H7 (cell line): ENCODE measurements around the gene ATP10D. TPM values are rescaled to one million over a fixed set of nuclear protein-coding genes. Genes with fewer than 3 reads are reported as not detected.

Experiments
- DNase-seq: peaks from one replicate; pipeline ENCODE4 v3.0.0; 2012
- H3K27me3 ChIP-seq: 2 replicates; pipeline ENCODE4 v1.6.0; 2011; ENCODE audit warnings: mild to moderate bottlenecking, low read length; ENCODE audit not compliant: control insufficient read depth, insufficient read depth
- H3K36me3 ChIP-seq: replicated peaks from 2 replicates; pipeline ENCODE4 v1.5.1; 2011; ENCODE audit warnings: low read length; ENCODE audit not compliant: control insufficient read depth, insufficient read depth
- H3K4me3 ChIP-seq: 2 replicates; pipeline ENCODE4 v1.5.1; 2011; ENCODE audit warnings: low read depth, mild to moderate bottlenecking, control low read depth, low read length, moderate library complexity; ENCODE audit not compliant: insufficient read depth
- total RNA-seq: library from RNA; depleted of rRNA; stranded (reverse); fragments of >200 nt; shearing (Covaris generic); gene quantifications from 2 replicates; pipeline ENCODE4 v1.2.3, GENCODE V29; 2014; rRNA removed

Gene ATP10D
- total RNA-seq, 1 experiment from 2014 or later: 0.66 TPM

DNA sequence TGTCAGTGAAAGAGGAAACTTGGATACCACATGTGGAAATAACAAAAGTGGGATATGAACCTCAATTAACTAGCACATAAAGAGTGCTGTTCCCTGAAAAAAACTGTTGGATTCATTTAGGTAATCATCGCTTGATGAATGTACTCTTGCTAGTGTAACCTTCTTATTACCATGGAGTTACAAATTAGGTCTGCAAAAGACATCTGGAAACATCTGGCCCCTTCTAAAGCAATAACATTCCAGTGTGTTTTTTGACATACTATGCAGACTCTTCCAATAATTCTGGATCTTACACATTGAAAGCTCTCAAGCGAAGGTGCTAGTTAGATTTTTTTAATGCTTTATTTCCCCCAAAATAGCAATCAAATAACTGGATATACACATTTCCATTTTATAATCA lies 134.6 kb downstream of the ATP10D start:
- no peak for DNase-seq
- Histone ChIP-seq H3K27me3 (no peaks in the 10 kb centered on the region), H3K36me3 (no peaks in the 10 kb centered on the region)

GRCh38 chr4:47621181-47621580 lies 136.1 kb downstream of the ATP10D start:
- DNase-seq: no peak
- Histone ChIP-seq H3K4me3 (no peak overlapping the region), H3K27me3 (no peaks in the 10 kb centered on the region), H3K36me3 (no peaks in the 10 kb centered on the region)

More for the DNA sequence above, 134.6 kb downstream of the ATP10D start:
- no peak overlapping the region for H3K4me3 ChIP-seq

DNA sequence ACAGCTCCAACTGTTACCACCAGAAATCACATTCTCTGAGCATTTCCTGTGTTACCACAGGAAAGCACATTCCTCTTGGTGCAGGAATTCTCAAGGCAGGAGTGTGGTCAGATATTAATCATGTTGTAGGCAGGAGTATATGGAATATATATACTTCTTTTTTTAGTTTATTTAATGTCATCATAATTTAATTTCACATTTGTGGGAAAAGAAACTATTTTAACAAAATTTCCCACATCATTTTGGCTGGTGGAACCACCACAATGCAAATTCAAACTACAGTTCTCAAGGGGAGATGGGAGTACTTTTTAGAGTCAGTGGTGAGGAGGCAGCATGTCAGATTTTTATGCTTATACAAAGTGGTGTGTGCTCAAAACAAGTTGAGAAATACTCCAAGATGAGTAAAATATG lies 139.0 kb downstream of the ATP10D start:
- Histone ChIP-seq H3K27me3 (no peaks in the 10 kb centered on the region), H3K36me3 (no peaks in the 10 kb centered on the region), H3K4me3 (no peak overlapping the region)
- no peak for DNase-seq

GRCh38 chr4:47631161-47631560 lies 146.1 kb downstream of the ATP10D start:
- no peak overlapping the region for H3K4me3 ChIP-seq
- no peaks in the 10 kb centered on the region for H3K27me3 ChIP-seq
- no peaks in the 10 kb centered on the region for H3K36me3 ChIP-seq
- DNase-seq: no peak

DNA sequence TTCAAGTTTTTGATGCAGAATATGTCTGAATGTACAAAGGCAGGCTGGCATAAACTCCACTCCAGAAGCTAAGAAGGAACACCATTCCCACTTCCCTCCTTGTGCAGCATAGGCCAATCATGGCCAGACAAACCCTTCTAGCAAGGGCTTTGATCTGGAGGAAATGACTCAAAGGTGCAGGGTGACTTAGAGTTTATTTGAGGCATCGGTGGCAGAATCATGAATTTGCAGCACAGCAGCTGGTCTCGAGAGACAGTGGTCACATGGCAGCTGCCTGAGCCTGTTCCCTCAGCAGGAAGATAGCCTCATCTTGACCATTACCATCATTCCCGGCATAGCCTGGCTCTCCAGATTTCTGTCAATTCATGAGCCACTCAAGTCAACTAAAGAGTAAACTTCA lies 154.5 kb downstream of the ATP10D start:
- Histone ChIP-seq H3K27me3 (no peaks in the 10 kb centered on the region), H3K36me3 (no peaks in the 10 kb centered on the region), H3K4me3 (no peak overlapping the region)
- DNase-seq: no peak

DNA sequence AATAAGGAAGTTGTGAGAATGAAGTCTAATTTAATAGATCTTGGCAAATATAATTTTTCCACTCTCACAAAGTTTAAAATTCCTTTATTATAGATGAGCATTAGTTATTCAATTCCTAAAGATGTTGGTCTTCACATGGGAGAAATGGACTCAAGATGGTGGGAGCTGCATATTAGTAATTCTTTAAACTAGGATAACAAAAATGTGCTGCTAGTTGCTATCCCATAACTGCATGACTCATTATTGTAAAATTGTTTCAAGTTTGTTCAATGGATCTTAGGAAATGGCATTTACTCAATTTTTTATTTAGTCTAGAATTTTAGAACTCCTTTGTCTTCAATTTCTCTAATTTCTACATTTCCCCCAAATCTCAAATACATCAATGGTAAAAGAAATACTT lies 155.8 kb downstream of the ATP10D start:
- H3K36me3 ChIP-seq: no peaks in the 10 kb centered on the region
- no peaks in the 10 kb centered on the region for H3K27me3 ChIP-seq
- H3K4me3 ChIP-seq: no peak overlapping the region
- DNase-seq: no peak

DNA sequence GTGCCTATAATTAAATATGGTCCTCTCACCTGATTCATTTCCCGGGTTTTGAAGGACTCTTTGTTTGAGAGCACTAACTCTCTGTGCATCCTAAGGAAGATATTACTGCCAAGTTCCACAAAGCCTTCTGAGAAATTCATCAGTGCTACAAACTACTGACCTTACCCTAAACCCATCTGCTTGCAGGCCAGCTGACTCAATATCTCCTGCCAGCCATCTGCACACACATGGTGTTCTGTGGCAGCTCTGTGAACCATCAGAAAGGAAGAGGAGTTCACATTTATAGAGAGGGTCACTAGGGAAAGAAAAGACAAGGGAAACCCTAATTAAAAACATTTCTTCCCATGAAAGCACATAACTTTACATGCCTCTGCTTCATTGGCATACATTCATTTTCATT lies 156.7 kb downstream of the ATP10D start:
- DNase-seq: no peak
- no peak overlapping the region for H3K4me3 ChIP-seq
- H3K36me3 ChIP-seq: no peaks in the 10 kb centered on the region
- no peaks in the 10 kb centered on the region for H3K27me3 ChIP-seq

DNA sequence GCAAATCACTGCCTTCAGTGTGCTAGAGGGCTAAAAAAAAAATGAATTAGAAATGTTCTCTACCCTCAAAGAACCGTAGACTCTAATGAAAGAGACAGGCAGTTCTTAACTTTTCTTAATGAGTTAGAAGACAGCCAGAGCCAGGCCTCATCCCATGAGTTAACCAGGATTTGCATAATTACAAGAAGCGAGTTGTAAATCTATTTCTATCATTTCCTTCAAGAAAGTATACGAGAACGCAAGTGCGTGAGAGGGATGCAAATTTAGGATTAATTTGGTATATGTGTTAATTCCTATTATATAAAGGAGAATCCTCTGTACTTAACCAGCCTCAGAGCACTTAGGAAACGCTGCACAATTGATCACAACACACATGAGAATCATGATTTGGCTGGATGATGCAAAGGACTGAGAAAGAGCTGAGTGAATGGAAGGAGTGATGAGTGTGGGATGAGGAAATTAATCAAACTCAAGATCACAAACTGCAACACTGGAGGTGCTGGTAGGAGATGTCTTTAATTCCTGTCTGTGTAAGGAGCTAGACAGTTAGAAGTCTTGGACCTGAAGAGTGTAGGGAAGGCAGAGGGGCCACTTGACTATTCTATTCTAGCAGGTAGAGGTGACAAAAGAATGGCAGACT lies 157.2 kb downstream of the ATP10D start:
- no peak for DNase-seq
- no peak overlapping the region for H3K4me3 ChIP-seq
- no peaks in the 10 kb centered on the region for H3K27me3 ChIP-seq
- no peaks in the 10 kb centered on the region for H3K36me3 ChIP-seq

Other genes with a start within 250 kb of the ATP10D start
- 12.4 and 13.5 TPM in 2 replicates for gene COMMD8, start 21.6 kb upstream of the ATP10D start, total RNA-seq